ENCODE data around the gene TAAR6.
"Not testable (repeated sequence)": the region's sequence is repeated elsewhere in the genome, so short reads cannot be mapped to it uniquely, and the experiment has no call there.

The TAAR6 gene, protein sequence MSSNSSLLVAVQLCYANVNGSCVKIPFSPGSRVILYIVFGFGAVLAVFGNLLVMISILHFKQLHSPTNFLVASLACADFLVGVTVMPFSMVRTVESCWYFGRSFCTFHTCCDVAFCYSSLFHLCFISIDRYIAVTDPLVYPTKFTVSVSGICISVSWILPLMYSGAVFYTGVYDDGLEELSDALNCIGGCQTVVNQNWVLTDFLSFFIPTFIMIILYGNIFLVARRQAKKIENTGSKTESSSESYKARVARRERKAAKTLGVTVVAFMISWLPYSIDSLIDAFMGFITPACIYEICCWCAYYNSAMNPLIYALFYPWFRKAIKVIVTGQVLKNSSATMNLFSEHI

GRCh38 chr6:132570221-132570777 lies at the start of gene TAAR6:
TSS of gene TAAR6 (plus strand) at chr6:132570322. CDS start at chr6:132570322, 0 bp downstream.
- DNase-seq (ENCODE audit: low read depth in 2 of 2): no peak

- DNase-seq (ENCODE audit: low read depth in 2 of 2): no peak
Measured at GRCh38 chr6:132520953-132521352, 49.2 kb upstream of the TAAR6 start.

- no peak for DNase-seq (ENCODE audit: low read depth in 2 of 2)
Measured at GRCh38 chr6:132524646-132525045, 45.5 kb upstream of the TAAR6 start.

- DNase-seq (ENCODE audit: low read depth in 2 of 2): no peak
Measured at GRCh38 chr6:132525866-132526265, 44.3 kb upstream of the TAAR6 start.

- no peak for DNase-seq (ENCODE audit: low read depth in 2 of 2)
Measured at GRCh38 chr6:132526461-132526860, 43.7 kb upstream of the TAAR6 start.

DNA sequence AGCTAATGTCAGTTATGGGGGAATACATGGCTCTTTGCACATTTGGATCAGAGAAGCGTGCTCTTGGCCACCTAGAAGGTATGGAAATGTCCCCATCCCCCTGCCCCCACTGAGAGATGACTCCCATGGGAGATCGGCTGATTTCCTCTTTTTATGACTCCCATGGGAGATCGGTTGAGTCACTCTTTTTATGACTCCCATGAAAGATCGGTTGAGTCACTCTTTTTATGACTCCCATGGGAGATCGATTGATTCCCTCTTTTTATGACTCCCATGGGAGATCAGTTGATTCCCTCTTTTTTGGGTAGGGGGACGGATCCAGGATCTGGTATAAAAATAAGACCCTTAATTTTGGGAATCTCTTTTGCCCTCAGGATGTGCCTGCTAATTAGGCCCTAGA lies 42.3 kb upstream of the TAAR6 start:
- no peak for DNase-seq (ENCODE audit: low read depth in 2 of 2)

- DNase-seq (ENCODE audit: low read depth in 2 of 2): peak; percentile 32 to 52
Measured at GRCh38 chr6:132530293-132530974, 39.7 kb upstream of the TAAR6 start.

- DNase-seq (ENCODE audit: low read depth in 2 of 2): not testable (repeated sequence)
Measured at GRCh38 chr6:132534546-132534945, 35.6 kb upstream of the TAAR6 start.

- no peak for DNase-seq (ENCODE audit: low read depth in 2 of 2)
Measured at GRCh38 chr6:132537145-132537544, 33.0 kb upstream of the TAAR6 start.

DNA sequence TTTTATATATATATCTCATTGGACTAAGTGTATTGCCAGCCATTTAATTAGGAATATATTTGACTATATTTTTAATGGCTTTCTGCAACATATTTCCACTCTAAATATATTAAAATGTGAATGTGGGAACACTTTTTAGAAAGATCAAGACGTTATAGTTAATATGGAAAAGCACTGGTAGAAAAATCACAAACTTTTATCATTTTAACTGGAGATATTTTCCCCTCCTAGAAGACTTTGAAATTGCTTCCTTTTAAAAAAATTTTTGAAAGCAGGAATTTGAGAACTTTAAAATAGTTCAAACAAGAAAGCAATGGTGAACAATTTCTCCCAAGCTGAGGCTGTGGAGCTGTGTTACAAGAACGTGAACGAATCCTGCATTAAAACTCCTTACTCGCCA lies 32.1 kb upstream of the TAAR6 start, which contains the start of gene TAAR9:
Gene TAAR9 (plus strand): TSS at position 301 of the 400 bp plus-strand sequence. CDS start 13 bp downstream, at position 314.
- no peak for DNase-seq (ENCODE audit: low read depth in 2 of 2)

- no peak for DNase-seq (ENCODE audit: low read depth in 2 of 2)
Measured at GRCh38 chr6:132544826-132545225, 25.3 kb upstream of the TAAR6 start.

- DNase-seq (ENCODE audit: low read depth in 2 of 2): no peak
Measured at GRCh38 chr6:132548746-132549463, 21.2 kb upstream of the TAAR6 start.

GRCh38 chr6:132551214-132551613 lies 18.9 kb upstream of the TAAR6 start:
- DNase-seq (ENCODE audit: low read depth in 2 of 2): no peak

GRCh38 chr6:132552372-132552771 lies 17.8 kb upstream of the TAAR6 start, which contains the start of gene TAAR8:
TSS of gene TAAR8 (plus strand) at chr6:132552672. CDS start at chr6:132552693, 21 bp downstream.
- no peak for DNase-seq (ENCODE audit: low read depth in 2 of 2)

GRCh38 chr6:132560087-132560486 lies 10.0 kb upstream of the TAAR6 start:
- not testable (repeated sequence) for DNase-seq (ENCODE audit: low read depth in 2 of 2)

GRCh38 chr6:132566404-132566803 lies 3.7 kb upstream of the TAAR6 start:
- no peak for DNase-seq (ENCODE audit: low read depth in 2 of 2)

DNA sequence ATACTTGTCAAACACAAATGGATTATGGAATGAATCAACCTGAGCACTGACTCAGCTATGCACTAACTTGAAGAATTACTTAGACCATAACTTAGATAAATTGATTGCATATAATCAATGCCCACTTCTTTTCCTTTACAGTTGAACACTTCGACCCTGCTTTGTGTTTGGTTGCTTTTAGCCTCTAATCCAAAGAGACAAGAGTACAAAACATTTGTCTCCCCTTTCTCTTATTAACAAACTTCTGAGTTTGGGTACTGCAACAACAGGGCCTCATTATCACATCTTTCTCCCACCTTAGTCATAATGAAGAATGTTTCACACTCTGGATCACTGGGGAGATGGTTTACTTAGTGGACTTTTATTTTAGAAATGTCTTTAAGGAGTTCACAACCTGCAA lies 2.6 kb upstream of the TAAR6 start:
- DNase-seq (ENCODE audit: low read depth in 2 of 2): no peak

- DNase-seq (ENCODE audit: low read depth in 2 of 2): no peak
Measured at GRCh38 chr6:132568611-132569010, 1.5 kb upstream of the TAAR6 start.

DNA sequence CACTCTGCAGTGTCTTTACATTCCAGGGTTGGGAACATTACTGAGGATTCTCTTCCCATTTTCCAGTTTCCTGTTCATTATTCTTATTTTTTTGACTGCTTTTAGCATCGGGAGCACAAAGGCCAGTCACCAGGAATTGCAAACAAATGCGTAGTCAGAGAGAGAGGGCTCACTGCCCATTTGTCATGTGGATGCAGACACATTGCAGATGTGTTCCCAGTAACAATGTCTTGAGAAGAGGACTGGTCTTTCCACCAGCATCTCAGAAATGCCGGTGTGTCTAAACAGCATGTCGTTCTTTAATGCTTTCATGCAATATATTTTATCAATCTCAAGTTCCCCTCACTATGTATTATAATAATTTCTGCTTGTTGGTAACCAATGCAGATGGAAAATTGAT lies 952 bp upstream of the TAAR6 start:
- no peak for DNase-seq (ENCODE audit: low read depth in 2 of 2)

- DNase-seq (ENCODE audit: low read depth in 2 of 2): no peak
Measured at GRCh38 chr6:132571774-132572173, 1.7 kb downstream of the TAAR6 start.

DNA sequence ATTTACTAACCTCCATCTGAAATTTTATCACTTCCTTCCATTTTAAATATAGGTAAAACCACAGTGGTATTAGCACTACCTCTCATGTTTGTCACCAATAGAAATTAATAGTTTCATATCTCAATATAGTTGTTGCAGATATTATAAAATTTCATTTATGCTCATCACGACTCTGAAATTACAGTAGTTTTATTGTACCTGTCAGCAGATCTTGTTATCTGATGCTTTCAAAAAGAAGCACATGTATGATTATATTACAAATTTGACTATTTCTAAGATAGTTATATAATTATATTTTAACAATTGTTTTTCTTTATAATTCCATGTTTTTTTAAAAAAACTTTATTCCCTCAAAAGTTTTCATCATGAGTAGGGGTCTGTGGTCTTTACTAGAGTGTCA lies 14.6 kb downstream of the TAAR6 start:
- no peak for DNase-seq (ENCODE audit: low read depth in 2 of 2)

DNA sequence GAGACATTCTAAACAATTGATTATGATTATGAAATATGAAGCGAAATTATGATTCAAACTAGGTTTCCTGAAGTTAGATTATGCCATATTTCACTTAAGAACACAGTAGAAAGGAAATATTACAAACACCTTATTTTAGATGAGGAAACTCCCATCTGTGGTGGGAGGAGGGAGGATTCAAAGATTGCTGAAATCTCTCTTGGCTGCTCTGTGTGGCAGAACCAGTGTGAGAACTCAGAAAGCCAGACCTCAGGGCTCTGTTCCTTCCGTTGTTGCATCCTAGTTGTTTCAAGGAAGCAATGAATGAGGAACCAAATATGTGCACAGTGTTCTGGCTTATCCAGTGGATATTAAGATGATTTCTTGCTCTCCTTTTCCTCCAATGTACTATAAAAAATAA lies 17.3 kb downstream of the TAAR6 start:
- DNase-seq (ENCODE audit: low read depth in 2 of 2): no peak

Data from stimulated activated CD8-positive, alpha-beta memory T cell treated with anti-CD3 and anti-CD28 coated beads, Interleukin-7, amount 100 ng/mL, for 1 hour (primary cell).